Heart left ventricle (tissue), 16 donors: Measurements from ENCODE around the gene GM2A. TPM values are rescaled to one million over a fixed set of nuclear protein-coding genes. Genes with fewer than 3 reads are reported as not detected.

Source experiments
- ATAC-seq, 4 donors: fragments of 200-7000 bp; cut with Tn5 transposase; one replicate each; pipeline ENCODE4 v1.9.1; 2020 to 2022; ENCODE audit warnings: moderate library complexity in 4 of 4, mild to moderate bottlenecking in 3 of 4, moderate number of reproducible peaks in 1 of 4
- DNase-seq, 5 donors: peaks; one replicate each; pipeline ENCODE4 v3.0.0-alpha.2; 2020
- H3K27ac ChIP-seq, 12 donors: fragments of 200-600 bp; sonication (generic) in 4 of 12; one replicate each; pipeline versions ENCODE4 v1.5.0 to v1.8.0; 2016 to 2022; ENCODE audit warnings: mild to moderate bottlenecking in 2 of 12
- H3K27me3 ChIP-seq, 9 donors: fragments of 200-600 bp; sonication (generic) in 2 of 9; one replicate each; pipeline versions ENCODE4 v1.5.1 to v1.8.0; 2016 to 2022; ENCODE audit warnings: mild to moderate bottlenecking in 3 of 9
- H3K36me3 ChIP-seq, 9 donors: fragments of 200-600 bp; sonication (generic) in 2 of 9; one replicate each; pipeline versions ENCODE4 v1.5.0 to v1.8.0; 2018 to 2022; ENCODE audit warnings: mild to moderate bottlenecking in 2 of 9
- H3K4me1 ChIP-seq, 12 donors: fragments of 200-600 bp; sonication (generic) in 4 of 12; one replicate each; pipeline versions ENCODE4 v1.5.0 to v1.8.0; 2016 to 2022; ENCODE audit warnings: mild to moderate bottlenecking in 3 of 12
- H3K4me3 ChIP-seq, 12 donors: fragments of 200-600 bp; sonication (generic) in 4 of 12; one replicate each; pipeline versions ENCODE4 v1.5.0 to v1.8.0; 2017 to 2022; ENCODE audit warnings: mild to moderate bottlenecking in 9 of 12, moderate library complexity in 4 of 12
- H3K9me3 ChIP-seq, 12 donors: fragments of 200-600 bp; sonication (generic) in 4 of 12; one replicate each; pipeline versions ENCODE4 v1.5.0 to v1.8.0; 2016 to 2022; ENCODE audit warnings: mild to moderate bottlenecking in 1 of 12
- POLR2A ChIP-seq, 2 donors: fragments of 450-650 bp; IDR thresholded peaks; one replicate each; pipeline ENCODE4 v1.6.1; 2017; ENCODE audit warnings: antibody characterized with exemption in 2 of 2, mild to moderate bottlenecking in 2 of 2, moderate library complexity in 2 of 2
- WGBS, 4 donors: extraction: QIAGEN DNeasy Blood & Tissue Kit in 2 of 4; methylation state at CpG; one replicate each; pipeline versions ENCODE4 v1.1.5 to v1.1.7; 2013 to 2018; 5-methylcytosine and 5-hydroxymethylcytosine counted together
- intact Hi-C, 10 donors: fragments of 100-400 bp; cut with DNase I; formaldehyde crosslinking; loops; one replicate each; pipeline versions ENCODE4 v1.11.1 to v1.14.2; 2022
- polyA plus RNA-seq, 2 donors: library from polyadenylated mRNA; stranded (reverse); fragments of 200-250 nt; gene quantifications; one replicate each; pipeline ENCODE4 v1.2.3, GENCODE V29; 2013
- total RNA-seq, 9 donors: library from RNA; depleted of rRNA in 2 of 9; stranded (reverse); fragments of >200 nt in 2 of 9; fragmentation: NEBNext Ultra II Directional in 3 of 9; extraction: Animal tissue kit (Norgen Biotek cat#: 25700) in 3 of 9; gene quantifications; one replicate each; pipeline versions ENCODE4 v1.1.0 to v1.2.4, GENCODE V29; 2016 to 2023
- TF ChIP-seq, protein P1 (sequence below), 12 donors: fragments of 200-600 bp; sonication (generic) in 4 of 12; IDR thresholded peaks; one replicate each; pipeline versions ENCODE4 v1.5.0 to v1.8.0; 2018 to 2022; ENCODE audit warnings: antibody characterized with exemption in 12 of 12, mild to moderate bottlenecking in 5 of 12
- donor health status: ischemic (EF 13 %, LVEDD 7.1; RV severe dilation, severe dysfunction).
- donor health status: healthy with polysubstance abuse.
- donor health status: DM: no; HTN: yes; CAD: no.
- donor health status: DM: no; HTN: no; CAD: no.
- donor health status: ischemic (EF 25% LVEDD 6.9; RV normal size, moderate dysfunction).
- donor health status: ischemic (EF 25% LVEDD 5.7; RV mildly dilated, moderate dysfunction).
- donor health status: healthy.
- donor health status: DM: yes; HTN: yes; CAD: no.
- donor health status: ischemic (EF 35%, LVEDD 5.7; RV mildly dilated, moderate dysfunction).
- donor health status: nonischemic (EF 11% LVEDD 7.7; RV severe dilation, severe dysfunction).
- donor health status: DM: yes; HTN: yes; CAD: no.
- donor health status: PGD.
- donor health status: ischemic (EF 29% LVEDD 5.4; RV normal size, mild dysfunction).
- donor health status: nonischemic (EF 23%, LVEDD 6.1; RV moderate dilation, normal function).

Gene GM2A
- total and polyA plus RNA-seq, 11 donors, result 22.8 to 71.4 (median 40.0) TPM

- ATAC-seq (no peak), DNase-seq (no peak)
- Histone ChIP-seq H3K36me3 (peaks cover 0 to 53% (median 42%) of the 10 kb centered on the region in 9 donors), H3K27me3 (no peaks in the 10 kb centered on the region), H3K9me3 (no peaks in the 10 kb centered on the region), H3K4me3 (no peak overlapping the region), H3K27ac (no peak overlapping the region), H3K4me1 (peaks cover 0 to 14% (median 0%) of the 10 kb centered on the region in 12 donors)
- TF ChIP-seq, protein P1, sequence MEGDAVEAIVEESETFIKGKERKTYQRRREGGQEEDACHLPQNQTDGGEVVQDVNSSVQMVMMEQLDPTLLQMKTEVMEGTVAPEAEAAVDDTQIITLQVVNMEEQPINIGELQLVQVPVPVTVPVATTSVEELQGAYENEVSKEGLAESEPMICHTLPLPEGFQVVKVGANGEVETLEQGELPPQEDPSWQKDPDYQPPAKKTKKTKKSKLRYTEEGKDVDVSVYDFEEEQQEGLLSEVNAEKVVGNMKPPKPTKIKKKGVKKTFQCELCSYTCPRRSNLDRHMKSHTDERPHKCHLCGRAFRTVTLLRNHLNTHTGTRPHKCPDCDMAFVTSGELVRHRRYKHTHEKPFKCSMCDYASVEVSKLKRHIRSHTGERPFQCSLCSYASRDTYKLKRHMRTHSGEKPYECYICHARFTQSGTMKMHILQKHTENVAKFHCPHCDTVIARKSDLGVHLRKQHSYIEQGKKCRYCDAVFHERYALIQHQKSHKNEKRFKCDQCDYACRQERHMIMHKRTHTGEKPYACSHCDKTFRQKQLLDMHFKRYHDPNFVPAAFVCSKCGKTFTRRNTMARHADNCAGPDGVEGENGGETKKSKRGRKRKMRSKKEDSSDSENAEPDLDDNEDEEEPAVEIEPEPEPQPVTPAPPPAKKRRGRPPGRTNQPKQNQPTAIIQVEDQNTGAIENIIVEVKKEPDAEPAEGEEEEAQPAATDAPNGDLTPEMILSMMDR (IDR thresholded peaks at IDR 0.05), result no peak
- no peak for TF ChIP-seq POLR2A (IDR thresholded peaks at IDR 0.05)
- intact Hi-C loops, result no loop called here
- 78 to 98% (median 89%) methylated on average over 1 of the region's 1 CpG for WGBS, 4 donors
Observed at GRCh38 chr5:151270599-151270998, 17.6 kb downstream of the GM2A start.

- Histone ChIP-seq H3K4me1 (peaks cover 0 to 14% (median 0%) of the 10 kb centered on the region in 12 donors), H3K27me3 (no peaks in the 10 kb centered on the region), H3K36me3 (peaks cover 0 to 46% (median 37%) of the 10 kb centered on the region in 9 donors), H3K9me3 (no peaks in the 10 kb centered on the region), H3K4me3 (no peak overlapping the region), H3K27ac (no peak overlapping the region)
- intact Hi-C loops, result no loop called here
- ATAC-seq (no peak), DNase-seq (no peak)
- TF ChIP-seq, protein P1 (IDR thresholded peaks at IDR 0.05), result no peak
- no peak for TF ChIP-seq POLR2A (IDR thresholded peaks at IDR 0.05)
Observed at GRCh38 chr5:151271336-151271735, 18.4 kb downstream of the GM2A start.

- no peak overlapping the region for H3K27ac ChIP-seq
- TF ChIP-seq, protein P1 (IDR thresholded peaks at IDR 0.05), result no peak
- TF ChIP-seq POLR2A (IDR thresholded peaks at IDR 0.05), result no peak
- DNase-seq, result no peak
- ATAC-seq, result no peak
- peaks cover 0 to 14% (median 0%) of the 10 kb centered on the region in 12 donors for H3K4me1 ChIP-seq
- peaks cover 0 to 12% (median 9%) of the 10 kb centered on the region in 9 donors for H3K36me3 ChIP-seq
- intact Hi-C loops, result no loop called here
- no peaks in the 10 kb centered on the region for H3K27me3 ChIP-seq
- no peaks in the 10 kb centered on the region for H3K9me3 ChIP-seq
- no peak overlapping the region for H3K4me3 ChIP-seq
Observed at GRCh38 chr5:151274666-151275065, 21.7 kb downstream of the GM2A start.

DNA sequence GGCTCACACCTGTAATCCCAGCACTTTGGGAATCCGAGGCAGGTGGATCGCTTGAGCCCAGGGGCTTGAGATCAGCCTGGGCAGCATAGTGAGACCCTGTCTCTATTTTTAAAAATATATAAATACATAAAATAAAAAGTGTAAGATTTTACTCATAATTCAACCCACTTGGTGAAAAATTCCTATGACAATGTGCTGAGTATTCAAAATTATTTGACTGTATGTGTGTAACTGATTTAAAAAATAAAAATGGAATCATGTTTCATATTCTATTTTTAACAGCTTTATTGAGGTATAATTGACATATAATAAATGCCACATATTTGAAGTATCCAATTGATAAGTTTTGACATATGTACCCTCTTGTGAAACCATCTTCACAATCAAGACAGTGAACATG lies 22.8 kb downstream of the GM2A start:
- H3K27ac ChIP-seq, result no peak overlapping the region
- H3K4me1 ChIP-seq, result peaks cover 0 to 4% (median 0%) of the 10 kb centered on the region in 12 donors
- TF ChIP-seq, protein P1 (IDR thresholded peaks at IDR 0.05), result no peak
- TF ChIP-seq POLR2A (IDR thresholded peaks at IDR 0.05), result no peak
- ATAC-seq (no peak), DNase-seq (no peak)
- no peak overlapping the region for H3K4me3 ChIP-seq
- 95 to 98% (median 97%) methylated on average over 2 of the region's 2 CpGs for WGBS, 4 donors
- H3K9me3 ChIP-seq, result no peaks in the 10 kb centered on the region
- intact Hi-C loops, result no loop called here
- H3K36me3 ChIP-seq, result peaks cover 0 to 1% (median 0%) of the 10 kb centered on the region in 9 donors
- H3K27me3 ChIP-seq, result no peaks in the 10 kb centered on the region
